Esophagus (tissue), 2 donors: ENCODE results near the gene ERAS. TPM values are rescaled to one million over a fixed set of nuclear protein-coding genes. Genes with fewer than 3 reads are reported as not detected.
"Not testable (repeated sequence)": the region's sequence is repeated elsewhere in the genome, so short reads cannot be mapped to it uniquely, and the experiment has no call there.

Source experiments
- H3K27ac ChIP-seq, 2 donors: one replicate each; pipeline ENCODE4 v1.5.1; 2013; ENCODE audit warnings: low read depth in 2 of 2, mild to moderate bottlenecking in 2 of 2, inconsistent platforms in 1 of 2, low read length in 1 of 2, moderate library complexity in 1 of 2
- H3K27me3 ChIP-seq, 2 donors: one replicate each; pipeline ENCODE4 v1.6.1; 2013; ENCODE audit warnings: low read length in 2 of 2, control low read depth in 1 of 2, mild to moderate bottlenecking in 1 of 2; ENCODE audit not compliant: insufficient read depth in 2 of 2, control insufficient read depth in 1 of 2
- H3K36me3 ChIP-seq, 2 donors: one replicate each; pipeline ENCODE4 v1.6.1; 2013; ENCODE audit warnings: low read length in 1 of 2; ENCODE audit not compliant: control insufficient read depth in 2 of 2, insufficient read depth in 2 of 2
- H3K4me1 ChIP-seq, 2 donors: one replicate each; pipeline ENCODE4 v1.6.1; 2013; ENCODE audit warnings: low read length in 1 of 2; ENCODE audit not compliant: control insufficient read depth in 2 of 2, insufficient read depth in 2 of 2
- H3K4me3 ChIP-seq, 2 donors: one replicate each; pipeline ENCODE4 v1.5.1; 2013; ENCODE audit warnings: low read length in 2 of 2, mild to moderate bottlenecking in 2 of 2, low read depth in 1 of 2, moderate library complexity in 1 of 2
- H3K9me3 ChIP-seq, 2 donors: one replicate each; pipeline ENCODE4 v1.6.1; 2013; ENCODE audit warnings: mild to moderate bottlenecking in 2 of 2, low read depth in 1 of 2, low read length in 1 of 2, moderate library complexity in 1 of 2; ENCODE audit not compliant: control insufficient read depth in 2 of 2, insufficient read depth in 1 of 2
- WGBS, 2 donors: extraction: QIAGEN DNeasy Blood & Tissue Kit; methylation state at CpG; one replicate each; pipeline ENCODE4 v1.1.7; 2013; 5-methylcytosine and 5-hydroxymethylcytosine counted together
- polyA plus RNA-seq, 2 donors: library from polyadenylated mRNA; stranded (reverse); fragments of 200-250 nt; gene quantifications; one replicate each; pipeline ENCODE4 v1.2.3, GENCODE V29; 2013
- donor health status: healthy with polysubstance abuse.
- donor health status: Bipolar disorder and iron deficiency.

ERAS gene
- polyA plus RNA-seq, 2 donors: 0.05 to 0.10 TPM

DNA sequence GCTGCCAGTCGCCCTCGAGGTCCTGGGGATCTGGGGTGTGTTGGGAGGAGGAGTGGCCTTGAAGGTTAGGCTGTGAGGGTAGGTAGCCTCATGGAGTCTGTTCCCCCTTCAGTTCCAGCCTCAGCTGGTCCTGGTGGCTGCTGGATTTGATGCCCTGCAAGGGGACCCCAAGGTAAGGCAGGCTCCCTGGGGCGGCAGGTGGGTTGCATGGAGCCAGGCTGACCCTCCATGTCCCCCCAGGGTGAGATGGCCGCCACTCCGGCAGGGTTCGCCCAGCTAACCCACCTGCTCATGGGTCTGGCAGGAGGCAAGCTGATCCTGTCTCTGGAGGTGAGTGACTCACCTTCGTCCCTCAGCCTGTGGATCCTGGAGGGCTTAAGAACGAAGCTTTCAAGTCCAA, 11.6 kb upstream of the ERAS start:
- H3K4me3 ChIP-seq: no peak overlapping the region
- no peaks in the 10 kb centered on the region for H3K9me3 ChIP-seq
- WGBS, 2 donors: 86 to 93% methylated on average over 8 of the region's 8 CpGs
- no peaks in the 10 kb centered on the region for H3K27me3 ChIP-seq
- no peaks in the 10 kb centered on the region for H3K4me1 ChIP-seq
- H3K36me3 ChIP-seq: peaks cover 0 to 22% of the 10 kb centered on the region in 2 donors
- H3K27ac ChIP-seq: no peak overlapping the region

DNA sequence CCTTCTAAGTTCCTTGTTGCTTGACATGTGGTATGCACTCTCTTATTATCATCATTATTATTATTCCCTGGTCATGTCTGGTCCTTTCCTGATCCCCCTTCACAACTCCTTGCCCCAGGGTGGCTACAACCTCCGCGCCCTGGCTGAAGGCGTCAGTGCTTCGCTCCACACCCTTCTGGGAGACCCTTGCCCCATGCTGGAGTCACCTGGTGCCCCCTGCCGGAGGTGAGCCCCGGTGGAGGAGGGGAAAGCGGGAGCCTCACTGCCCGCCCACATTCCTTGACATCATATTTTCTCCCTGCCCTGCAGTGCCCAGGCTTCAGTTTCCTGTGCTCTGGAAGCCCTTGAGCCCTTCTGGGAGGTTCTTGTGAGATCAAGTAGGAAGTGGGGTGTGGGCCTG, 11.0 kb upstream of the ERAS start:
- Histone ChIP-seq H3K4me1 (no peaks in the 10 kb centered on the region), H3K27ac (no peak overlapping the region), H3K27me3 (no peaks in the 10 kb centered on the region), H3K4me3 (no peak overlapping the region), H3K9me3 (no peaks in the 10 kb centered on the region), H3K36me3 (peaks cover 0 to 22% of the 10 kb centered on the region in 2 donors)
- WGBS, 2 donors: 77 to 91% methylated on average over 8 of the region's 8 CpGs

DNA sequence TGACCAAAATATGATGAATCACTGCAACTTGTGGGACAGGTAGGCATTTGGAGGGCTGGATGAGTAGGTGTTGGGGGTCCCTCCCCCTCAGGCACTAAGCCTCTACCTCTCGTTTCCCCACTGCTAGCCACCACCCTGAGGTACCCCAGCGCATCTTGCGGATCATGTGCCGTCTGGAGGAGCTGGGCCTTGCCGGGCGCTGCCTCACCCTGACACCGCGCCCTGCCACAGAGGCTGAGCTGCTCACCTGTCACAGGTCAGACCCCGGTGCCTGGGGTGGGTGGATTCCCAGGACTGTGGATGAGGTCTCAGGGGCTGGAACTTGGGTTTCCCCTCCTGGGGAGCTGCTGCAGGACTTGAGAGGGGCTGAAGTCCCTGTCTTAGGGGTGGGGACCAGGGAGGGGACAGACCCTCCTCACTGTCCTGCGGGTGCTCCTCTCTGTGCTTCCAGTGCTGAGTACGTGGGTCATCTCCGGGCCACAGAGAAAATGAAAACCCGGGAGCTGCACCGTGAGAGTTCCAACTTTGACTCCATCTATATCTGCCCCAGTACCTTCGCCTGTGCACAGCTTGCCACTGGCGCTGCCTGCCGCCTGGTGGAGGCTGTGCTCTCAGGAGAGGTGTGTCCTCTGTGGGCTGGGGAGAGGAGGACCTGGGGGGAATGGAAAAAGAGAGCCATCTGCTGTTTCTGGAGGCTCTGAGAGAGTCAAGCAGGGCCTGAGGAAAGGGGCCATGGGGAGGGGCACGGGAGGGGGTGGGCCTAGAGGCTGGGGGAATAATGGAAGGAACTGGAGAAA, 10.1 kb upstream of the ERAS start:
- Histone ChIP-seq H3K36me3 (peaks cover 0 to 24% of the 10 kb centered on the region in 2 donors), H3K27me3 (no peaks in the 10 kb centered on the region), H3K9me3 (no peaks in the 10 kb centered on the region), H3K4me1 (no peaks in the 10 kb centered on the region), H3K4me3 (no peak overlapping the region), H3K27ac (no peak overlapping the region)
- 92 to 96% methylated on average over 18 of the region's 18 CpGs for WGBS, 2 donors

- no peaks in the 10 kb centered on the region for H3K27me3 ChIP-seq
- WGBS, 2 donors: 91 to 93% methylated on average over 16 of the region's 16 CpGs
- no peaks in the 10 kb centered on the region for H3K4me1 ChIP-seq
- H3K27ac ChIP-seq: no peak overlapping the region
- H3K36me3 ChIP-seq: peaks cover 0 to 29% of the 10 kb centered on the region in 2 donors
- H3K9me3 ChIP-seq: no peaks in the 10 kb centered on the region
- H3K4me3 ChIP-seq: no peak overlapping the region
These were observed 8.2 kb upstream of the ERAS start for GRCh38 chrX:48818098-48818497.

GRCh38 chrX:48818866-48819265, 7.4 kb upstream of the ERAS start:
- H3K36me3 ChIP-seq: peaks cover 0 to 36% of the 10 kb centered on the region in 2 donors

GRCh38 chrX:48819394-48819793, 6.9 kb upstream of the ERAS start:
- H3K9me3 ChIP-seq, H3K27ac ChIP-seq, H3K4me1 ChIP-seq, H3K27me3 ChIP-seq, H3K4me3 ChIP-seq: not testable (repeated sequence)
- whole genome bisulfite sequencing, 2 donors: 85 to 87% methylated on average over 9 of the region's 9 CpGs
- H3K36me3 ChIP-seq: peaks cover 0 to 40% of the 10 kb centered on the region in 2 donors

More at GRCh38 chrX:48818866-48819265, 7.4 kb upstream of the ERAS start:
- Histone ChIP-seq H3K9me3 (no peaks in the 10 kb centered on the region), H3K27me3 (no peaks in the 10 kb centered on the region), H3K4me1 (no peaks in the 10 kb centered on the region), H3K4me3 (no peak overlapping the region), H3K27ac (no peak overlapping the region)
- WGBS, 2 donors: 84 to 95% methylated on average over 4 of the region's 4 CpGs

DNA sequence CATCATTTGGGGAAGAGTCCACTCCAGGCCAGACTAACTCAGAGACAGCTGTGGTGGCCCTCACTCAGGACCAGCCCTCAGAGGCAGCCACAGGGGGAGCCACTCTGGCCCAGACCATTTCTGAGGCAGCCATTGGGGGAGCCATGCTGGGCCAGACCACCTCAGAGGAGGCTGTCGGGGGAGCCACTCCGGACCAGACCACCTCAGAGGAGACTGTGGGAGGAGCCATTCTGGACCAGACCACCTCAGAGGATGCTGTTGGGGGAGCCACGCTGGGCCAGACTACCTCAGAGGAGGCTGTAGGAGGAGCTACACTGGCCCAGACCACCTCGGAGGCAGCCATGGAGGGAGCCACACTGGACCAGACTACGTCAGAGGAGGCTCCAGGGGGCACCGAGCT, 3.3 kb upstream of the ERAS start:
- Histone ChIP-seq H3K4me3 (no peak overlapping the region), H3K27me3 (no peaks in the 10 kb centered on the region), H3K4me1 (no peaks in the 10 kb centered on the region), H3K36me3 (peaks cover 0 to 28% of the 10 kb centered on the region in 2 donors), H3K9me3 (peaks cover 0 to 3% of the 10 kb centered on the region in 2 donors), H3K27ac (no peak overlapping the region)
- WGBS, 2 donors: 86 to 91% methylated on average over 6 of the region's 6 CpGs

DNA sequence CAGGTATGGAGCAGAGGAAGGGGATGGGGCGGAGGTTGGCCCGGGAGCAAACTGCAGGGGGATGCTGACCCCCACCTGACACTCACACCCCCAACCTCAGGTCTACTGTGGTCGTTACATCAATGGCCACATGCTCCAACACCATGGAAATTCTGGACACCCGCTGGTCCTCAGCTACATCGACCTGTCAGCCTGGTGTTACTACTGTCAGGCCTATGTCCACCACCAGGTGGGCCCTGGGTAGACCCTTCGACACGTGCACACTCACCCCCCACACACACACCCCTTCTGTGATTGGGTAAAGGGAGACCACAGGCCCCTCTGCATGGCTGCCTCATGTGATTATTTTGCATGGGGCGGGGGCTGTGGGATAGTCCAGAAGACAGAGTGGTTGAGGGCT, 2.2 kb upstream of the ERAS start:
- Histone ChIP-seq H3K27me3 (no peaks in the 10 kb centered on the region), H3K4me1 (no peaks in the 10 kb centered on the region), H3K4me3 (no peak overlapping the region), H3K27ac (no peak overlapping the region), H3K9me3 (peaks cover 0 to 3% of the 10 kb centered on the region in 2 donors), H3K36me3 (peaks cover 0 to 18% of the 10 kb centered on the region in 2 donors)
- WGBS, 2 donors: 82 to 90% methylated on average over 8 of the region's 8 CpGs

DNA sequence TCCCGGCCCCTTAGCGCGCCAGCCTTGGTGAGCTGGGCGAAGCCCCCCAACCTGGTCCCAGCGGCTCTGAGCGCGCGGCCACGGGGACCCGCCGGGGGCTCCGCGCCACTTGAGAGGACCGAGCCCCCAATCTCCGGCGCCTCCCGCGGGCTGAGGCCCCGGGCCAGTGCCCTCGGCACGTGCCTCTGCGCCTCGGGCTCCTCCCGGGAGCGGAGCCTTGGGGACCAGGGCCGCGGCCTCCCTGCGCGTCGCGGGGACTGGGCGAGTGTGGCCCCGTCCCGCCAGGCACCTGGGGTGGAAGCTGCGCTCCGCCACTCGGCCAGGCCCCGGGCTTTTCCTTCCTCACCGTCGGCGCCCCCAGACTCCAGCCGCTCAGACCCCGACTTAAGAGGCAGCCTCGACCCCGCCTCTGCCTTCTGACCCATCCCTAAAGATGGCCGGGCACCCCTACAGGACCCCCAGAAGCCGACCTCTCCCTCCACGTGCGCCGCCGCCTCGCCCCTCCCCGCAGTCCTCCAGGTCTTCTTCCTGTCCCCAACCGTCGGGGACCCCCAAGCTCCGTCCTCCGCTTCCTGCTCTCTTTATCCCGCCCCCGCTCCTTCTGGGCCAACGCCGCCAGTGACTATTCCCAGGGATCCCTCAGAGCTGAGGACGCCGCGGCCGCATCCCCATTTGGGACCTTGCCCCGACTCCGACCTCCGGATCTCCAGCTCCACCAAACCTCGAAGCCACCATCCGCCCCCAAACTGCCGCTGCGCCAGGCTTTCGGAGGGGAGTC, 752 bp downstream of the ERAS start:
- no peaks in the 10 kb centered on the region for H3K4me1 ChIP-seq
- peaks cover 0 to 3% of the 10 kb centered on the region in 2 donors for H3K9me3 ChIP-seq
- no peak overlapping the region for H3K4me3 ChIP-seq
- H3K27me3 ChIP-seq: peaks cover 0 to 3% of the 10 kb centered on the region in 2 donors
- WGBS, 2 donors: 42 to 50% methylated on average over 59 to 73 of the region's 73 CpGs
- peaks cover 0 to 16% of the 10 kb centered on the region in 2 donors for H3K36me3 ChIP-seq
- no peak overlapping the region for H3K27ac ChIP-seq
